22Rv1 (cell line): Measurements from ENCODE around the gene CCDC7.
"Not testable (repeated sequence)": the region's sequence is repeated elsewhere in the genome, so short reads cannot be mapped to it uniquely, and the experiment has no call there.

Experiments
- H3K27ac ChIP-seq: fragments of 450-650 bp; 2 replicates; pipeline ENCODE4 v1.5.1; 2017
- CTCF ChIP-seq: fragments of 450-650 bp; IDR thresholded peaks from 2 replicates; pipeline ENCODE4 v1.5.1; 2017; ENCODE audit warnings: mild to moderate bottlenecking
- ZFX ChIP-seq: fragments of 450-650 bp; IDR thresholded peaks from 2 replicates; pipeline ENCODE4 v1.6.1; 2017; ENCODE audit warnings: antibody characterized with exemption, borderline replicate concordance

The CCDC7 gene

GRCh38 chr10:32754900-32755299, 309.0 kb downstream of the CCDC7 start:
- H3K27ac ChIP-seq, result not testable (repeated sequence)
- peak; percentile 24; the same call in 1 of the 2 replicates for TF ChIP-seq CTCF

GRCh38 chr10:32771217-32771616, 325.3 kb downstream of the CCDC7 start:
- no peak overlapping the region for H3K27ac ChIP-seq
- TF ChIP-seq CTCF (no peak), ZFX (no peak)

GRCh38 chr10:32773105-32773504, 327.2 kb downstream of the CCDC7 start:
- no peak for TF ChIP-seq ZFX
- TF ChIP-seq CTCF, result no peak

DNA sequence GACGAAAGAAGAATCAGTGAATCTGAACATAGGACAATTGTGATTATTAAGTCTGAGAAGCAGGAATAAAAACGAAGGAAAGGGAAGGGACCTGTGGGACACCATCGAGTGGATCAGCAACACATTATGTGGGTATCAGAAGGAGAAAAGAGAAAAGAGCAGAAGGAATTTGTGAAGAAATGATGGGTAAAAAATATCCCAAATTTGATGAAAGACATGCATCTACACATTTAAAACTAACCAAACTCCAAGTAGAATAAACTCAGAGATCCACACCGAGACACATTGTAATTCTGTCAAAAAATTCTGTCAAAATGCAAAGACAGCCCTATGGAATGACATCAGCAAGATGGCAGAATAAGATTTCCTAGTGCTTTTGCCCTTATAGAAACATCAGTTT, 341.0 kb downstream of the CCDC7 start:
- no peak overlapping the region for H3K27ac ChIP-seq
- no peak for TF ChIP-seq ZFX
- no peak for TF ChIP-seq CTCF

More at GRCh38 chr10:32773105-32773504, 327.2 kb downstream of the CCDC7 start:
- no peak overlapping the region for H3K27ac ChIP-seq

DNA sequence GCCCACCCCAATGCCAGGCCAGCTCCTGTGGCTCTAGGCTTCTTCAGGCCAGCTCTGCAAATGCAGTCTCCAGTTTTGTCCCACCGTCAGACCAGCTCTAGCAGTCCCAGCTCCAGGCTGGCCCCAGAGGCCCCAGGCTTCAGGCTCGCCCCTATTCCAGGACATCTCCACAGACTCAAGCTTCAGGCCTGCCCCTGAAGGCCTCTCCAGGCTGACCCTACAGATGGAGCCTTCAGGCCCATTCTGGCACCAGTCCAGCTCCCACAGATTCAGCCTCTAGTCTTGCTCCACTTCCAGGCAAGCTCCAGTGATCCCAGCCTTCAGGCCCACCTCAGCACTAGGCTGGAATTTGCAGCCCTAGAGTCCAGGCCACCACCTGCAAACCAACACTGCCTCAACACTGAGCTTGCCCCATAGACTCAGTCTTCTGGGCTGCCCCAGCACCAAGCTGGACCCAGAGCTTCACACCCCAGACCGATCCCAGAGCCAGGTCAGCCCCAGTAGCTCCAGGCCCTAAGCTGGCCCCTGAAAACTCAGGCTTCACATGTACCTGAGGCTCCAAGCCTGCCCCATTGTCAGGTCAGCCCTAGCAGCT, 341.8 kb downstream of the CCDC7 start:
- TF ChIP-seq ZFX, result no peak
- no peak overlapping the region for H3K27ac ChIP-seq

DNA sequence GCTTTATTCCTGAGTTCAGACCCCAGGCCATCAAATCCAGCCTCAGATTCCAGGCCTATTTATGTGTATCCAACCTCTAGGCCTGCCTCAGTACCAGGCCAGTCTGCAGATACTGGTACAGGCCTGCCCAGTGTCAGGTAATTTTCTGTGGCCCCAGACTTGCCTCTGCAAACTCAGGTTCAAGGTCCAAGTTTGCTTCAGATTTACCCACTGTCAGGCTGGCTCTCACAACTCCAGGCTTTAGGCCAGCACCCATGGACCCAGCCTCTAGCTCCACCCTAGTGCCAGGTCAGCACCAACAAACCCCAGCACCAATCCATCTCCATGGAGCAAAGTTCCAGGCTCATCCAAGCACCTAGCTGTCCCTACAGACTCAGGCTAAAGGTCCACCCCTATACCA, 342.4 kb downstream of the CCDC7 start:
- TF ChIP-seq CTCF (no peak), ZFX (no peak)
- H3K27ac ChIP-seq, result no peak overlapping the region

- H3K27ac ChIP-seq, result no peak overlapping the region
- TF ChIP-seq ZFX, result no peak
- no peak for TF ChIP-seq CTCF
Measured at GRCh38 chr10:32790483-32790882, 344.5 kb downstream of the CCDC7 start.

GRCh38 chr10:32793033-32793432, 347.1 kb downstream of the CCDC7 start:
- no peak overlapping the region for H3K27ac ChIP-seq
- no peak for TF ChIP-seq ZFX
- TF ChIP-seq CTCF, result no peak
